Astrocyte (in vitro differentiated cells and primary cell): Measurements from ENCODE around the gene ZC3H18. TPM values are rescaled to one million over a fixed set of nuclear protein-coding genes. Genes with fewer than 3 reads are reported as not detected.
A peak's percentile ranks its signal among the peaks of the same experiment; 100 is the strongest.

ENCODE experiments used
- DNase-seq: peaks from one replicate; pipeline ENCODE4 v3.0.0-alpha.2; 2010; ENCODE audit warnings: low read depth
- FAIRE-seq: peaks from 2 replicates; lab custom pipeline; 2011; peaks lifted over from hg19 to GRCh38; lab: Jason Lieb, UNC
- H2AFZ ChIP-seq: 2 replicates; pipeline ENCODE4 v1.6.0; 2012; ENCODE audit warnings: low read depth, low read length, inconsistent platforms
- H3K27ac ChIP-seq: 2 replicates; pipeline ENCODE4 v1.5.1; 2011; ENCODE audit warnings: low read depth, low read length, inconsistent platforms
- H3K27me3 ChIP-seq: 2 replicates; pipeline ENCODE4 v1.6.0; 2011; ENCODE audit warnings: low read length, inconsistent platforms; ENCODE audit not compliant: insufficient read depth
- H3K36me3 ChIP-seq: 2 replicates; pipeline ENCODE4 v1.5.1; 2011; ENCODE audit warnings: low read length, inconsistent platforms; ENCODE audit not compliant: insufficient read depth
- H3K4me1 ChIP-seq: 2 replicates; pipeline ENCODE4 v1.5.1; 2011; ENCODE audit warnings: low read length, inconsistent platforms; ENCODE audit not compliant: insufficient read depth
- H3K4me2 ChIP-seq: 2 replicates; pipeline ENCODE4 v1.6.0; 2012; ENCODE audit warnings: low read length, inconsistent platforms
- H3K4me3 ChIP-seq: 2 replicates; pipeline ENCODE4 v1.5.1; 2011; ENCODE audit warnings: low read depth, mild to moderate bottlenecking, low read length, inconsistent platforms; ENCODE audit not compliant: insufficient read depth
- H3K79me2 ChIP-seq: 2 replicates; pipeline ENCODE4 v1.6.0; 2012; ENCODE audit warnings: mild to moderate bottlenecking, low read length, inconsistent platforms; ENCODE audit not compliant: insufficient read depth
- H3K9ac ChIP-seq: 2 replicates; pipeline ENCODE4 v1.6.0; 2012; ENCODE audit warnings: mild to moderate bottlenecking, low read length, inconsistent platforms
- H3K9me3 ChIP-seq: 2 replicates; pipeline ENCODE4 v1.5.1; 2012; ENCODE audit warnings: low read depth, mild to moderate bottlenecking, low read length, inconsistent platforms; ENCODE audit not compliant: insufficient read depth
- H4K20me1 ChIP-seq: 2 replicates; pipeline ENCODE4 v1.6.0; 2012; ENCODE audit warnings: low read length, inconsistent platforms; ENCODE audit not compliant: insufficient read depth
- H3K27ac Mint-ChIP-seq: one replicate; pipeline ENCODE4 v1.8.0; 2021; ENCODE audit warnings: mild to moderate bottlenecking, mixed read lengths; ENCODE audit not compliant: unreplicated experiment
- H3K27me3 Mint-ChIP-seq: one replicate; pipeline ENCODE4 v1.8.0; 2021; ENCODE audit warnings: low read depth, mixed read lengths; ENCODE audit not compliant: unreplicated experiment
- H3K36me3 Mint-ChIP-seq: one replicate; pipeline ENCODE4 v1.8.0; 2021; ENCODE audit warnings: low read depth, mixed read lengths; ENCODE audit not compliant: unreplicated experiment
- H3K4me1 Mint-ChIP-seq: one replicate; pipeline ENCODE4 v1.8.0; 2021; ENCODE audit warnings: low read depth, mixed read lengths; ENCODE audit not compliant: unreplicated experiment
- H3K4me3 Mint-ChIP-seq: one replicate; pipeline ENCODE4 v1.8.0; 2021; ENCODE audit warnings: mild to moderate bottlenecking, moderate library complexity, mixed read lengths; ENCODE audit not compliant: unreplicated experiment
- H3K9me3 Mint-ChIP-seq: one replicate; pipeline ENCODE4 v1.8.0; 2021; ENCODE audit warnings: mild to moderate bottlenecking, mixed read lengths; ENCODE audit not compliant: unreplicated experiment
- EZH2 ChIP-seq: IDR thresholded peaks from 2 replicates; pipeline ENCODE4 v1.6.1; 2012; ENCODE audit warnings: mild to moderate bottlenecking, low read length, inconsistent platforms; ENCODE audit not compliant: insufficient read depth
- total RNA-seq: library from RNA; stranded (reverse); gene quantifications from 2 replicates; pipeline ENCODE4 v1.2.1, GENCODE V29; 2021
- TF ChIP-seq, protein P1 (sequence below): IDR thresholded peaks from 2 replicates; pipeline ENCODE4 v1.5.1; 2011; ENCODE audit warnings: low read depth, mild to moderate bottlenecking, inconsistent platforms, low read length, moderate library complexity; ENCODE audit not compliant: insufficient read depth

The ZC3H18 gene
- total RNA-seq, 1 donor from 2014 or later = 32.8 TPM

DNA sequence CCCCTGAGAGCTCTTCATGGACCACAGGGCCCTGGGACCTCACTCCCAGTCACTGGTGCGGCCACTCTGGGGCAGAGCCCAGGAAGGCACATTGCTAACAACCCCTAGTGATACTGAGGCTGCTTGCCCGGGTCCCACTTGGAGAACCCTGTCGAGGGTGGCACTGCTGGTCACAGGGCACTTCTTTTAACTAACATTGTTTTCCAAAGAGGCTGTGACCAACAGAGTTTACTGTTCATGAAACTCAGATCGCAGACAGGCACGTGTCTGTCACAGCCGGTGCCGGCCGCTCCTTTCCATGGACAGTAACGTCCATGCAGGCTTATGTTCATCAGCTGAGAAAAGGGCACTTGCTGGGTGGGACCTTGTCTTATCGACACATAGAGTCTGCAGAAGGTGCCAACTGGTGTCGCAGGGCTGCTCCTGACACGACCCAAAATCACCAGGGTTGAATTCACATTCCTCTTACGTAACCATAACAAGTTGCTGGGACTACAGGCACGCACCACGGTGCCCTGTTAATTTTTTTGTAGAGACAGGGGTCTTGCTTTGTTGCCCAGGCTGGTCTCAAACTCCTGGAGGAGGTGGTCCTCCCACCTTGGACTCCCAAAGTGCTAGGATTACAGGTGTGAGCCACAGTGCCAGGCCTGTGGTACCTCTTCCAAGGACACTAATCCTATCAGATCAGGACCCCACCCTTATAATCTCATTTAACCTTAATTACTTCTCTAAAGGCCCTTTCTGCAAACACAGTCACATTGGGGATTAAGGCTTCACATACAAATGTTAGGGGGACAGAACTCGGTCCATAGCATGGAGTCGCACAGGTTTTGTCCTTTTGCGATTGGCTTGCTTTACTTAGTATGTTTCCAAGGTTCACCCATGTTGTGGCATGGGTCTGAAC is 1.2 kb upstream of the ZC3H18 start:
- no peak for TF ChIP-seq EZH2
- TF ChIP-seq, protein P1, sequence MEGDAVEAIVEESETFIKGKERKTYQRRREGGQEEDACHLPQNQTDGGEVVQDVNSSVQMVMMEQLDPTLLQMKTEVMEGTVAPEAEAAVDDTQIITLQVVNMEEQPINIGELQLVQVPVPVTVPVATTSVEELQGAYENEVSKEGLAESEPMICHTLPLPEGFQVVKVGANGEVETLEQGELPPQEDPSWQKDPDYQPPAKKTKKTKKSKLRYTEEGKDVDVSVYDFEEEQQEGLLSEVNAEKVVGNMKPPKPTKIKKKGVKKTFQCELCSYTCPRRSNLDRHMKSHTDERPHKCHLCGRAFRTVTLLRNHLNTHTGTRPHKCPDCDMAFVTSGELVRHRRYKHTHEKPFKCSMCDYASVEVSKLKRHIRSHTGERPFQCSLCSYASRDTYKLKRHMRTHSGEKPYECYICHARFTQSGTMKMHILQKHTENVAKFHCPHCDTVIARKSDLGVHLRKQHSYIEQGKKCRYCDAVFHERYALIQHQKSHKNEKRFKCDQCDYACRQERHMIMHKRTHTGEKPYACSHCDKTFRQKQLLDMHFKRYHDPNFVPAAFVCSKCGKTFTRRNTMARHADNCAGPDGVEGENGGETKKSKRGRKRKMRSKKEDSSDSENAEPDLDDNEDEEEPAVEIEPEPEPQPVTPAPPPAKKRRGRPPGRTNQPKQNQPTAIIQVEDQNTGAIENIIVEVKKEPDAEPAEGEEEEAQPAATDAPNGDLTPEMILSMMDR = no peak
- H3K9ac ChIP-seq = peak overlapping the region; percentile 86
- Mint-ChIP-seq H3K36me3 (no peaks in the 10 kb centered on the region), H3K9me3 (no peaks in the 10 kb centered on the region), H3K4me1 (peaks cover 14% of the 10 kb centered on the region), H3K4me3 (peak overlapping the region; percentile 90), H3K27ac (no peak overlapping the region), H3K27me3 (no peaks in the 10 kb centered on the region)
- no peaks in the 10 kb centered on the region for H3K9me3 ChIP-seq
- H3K4me3 ChIP-seq = peak overlapping the region; percentile 72
- peak overlapping the region; percentile 70 for H2AFZ ChIP-seq
- peak overlapping the region; percentile 55 for H3K27ac ChIP-seq
- H3K4me1 ChIP-seq = peaks cover 20% of the 10 kb centered on the region
- FAIRE-seq (no peak), DNase-seq (no peak)
- no peaks in the 10 kb centered on the region for H3K27me3 ChIP-seq
- H4K20me1 ChIP-seq = peaks cover 33% of the 10 kb centered on the region
- H3K4me2 ChIP-seq = peak overlapping the region; percentile 93
- H3K36me3 ChIP-seq = peaks cover 5% of the 10 kb centered on the region
- peaks cover 39% of the 10 kb centered on the region for H3K79me2 ChIP-seq

DNA sequence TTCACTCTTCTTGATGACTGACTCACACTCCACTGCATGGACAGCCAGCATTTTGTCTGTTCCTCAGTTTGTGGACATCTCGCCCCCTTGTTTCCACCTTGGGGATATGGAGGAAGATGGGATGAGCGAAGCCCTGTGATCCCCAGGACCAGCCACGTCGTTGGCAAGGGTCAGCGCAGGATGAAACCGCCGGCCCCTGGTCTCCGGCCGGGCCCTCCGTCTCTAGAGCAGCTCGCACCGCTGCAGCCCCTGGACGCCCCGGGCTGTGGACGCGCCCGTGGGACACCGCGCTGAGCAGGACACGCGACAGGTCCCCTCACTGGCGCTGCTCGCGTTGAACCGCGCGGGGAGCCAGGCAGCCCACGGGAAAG is 604 bp upstream of the ZC3H18 start:
- H3K36me3 Mint-ChIP-seq = no peaks in the 10 kb centered on the region
- Histone ChIP-seq H2AFZ (peak overlapping the region; percentile 70), H3K9ac (peak overlapping the region; percentile 86), H3K36me3 (peaks cover 5% of the 10 kb centered on the region), H3K4me3 (peak overlapping the region; percentile 72), H3K27ac (peak overlapping the region; percentile 55), H3K4me2 (peak overlapping the region; percentile 93), H3K4me1 (peaks cover 20% of the 10 kb centered on the region), H4K20me1 (peaks cover 38% of the 10 kb centered on the region), H3K79me2 (peaks cover 45% of the 10 kb centered on the region), H3K9me3 (no peaks in the 10 kb centered on the region), H3K27me3 (no peaks in the 10 kb centered on the region)
- H3K4me3 Mint-ChIP-seq = peak overlapping the region; percentile 90
- peak overlapping the region; percentile 22 for H3K27ac Mint-ChIP-seq
- H3K9me3 Mint-ChIP-seq = no peaks in the 10 kb centered on the region
- H3K27me3 Mint-ChIP-seq = no peaks in the 10 kb centered on the region
- no peak for DNase-seq
- no peak for TF ChIP-seq EZH2
- TF ChIP-seq, protein P1 = no peak
- FAIRE-seq = no peak
- H3K4me1 Mint-ChIP-seq = peaks cover 14% of the 10 kb centered on the region

GRCh38 chr16:88570691-88571092 is 489 bp downstream of the ZC3H18 start:
- Histone ChIP-seq H3K4me2 (peak overlapping the region; percentile 90), H3K79me2 (peaks cover 56% of the 10 kb centered on the region), H3K4me3 (peak overlapping the region; percentile 80), H4K20me1 (peaks cover 43% of the 10 kb centered on the region), H2AFZ (peak overlapping the region; percentile 94), H3K27ac (peak overlapping the region; percentile 84), H3K9me3 (no peaks in the 10 kb centered on the region), H3K36me3 (peaks cover 7% of the 10 kb centered on the region), H3K27me3 (no peaks in the 10 kb centered on the region), H3K9ac (peak overlapping the region; percentile 86), H3K4me1 (peaks cover 20% of the 10 kb centered on the region)
- peak overlapping the region; percentile 81 for H3K27ac Mint-ChIP-seq
- no peak for FAIRE-seq
- H3K27me3 Mint-ChIP-seq = no peaks in the 10 kb centered on the region
- H3K4me1 Mint-ChIP-seq = peaks cover 14% of the 10 kb centered on the region
- H3K4me3 Mint-ChIP-seq = peak overlapping the region; percentile 92
- TF ChIP-seq, protein P1 = no peak
- TF ChIP-seq EZH2 = no peak
- H3K9me3 Mint-ChIP-seq = no peaks in the 10 kb centered on the region
- H3K36me3 Mint-ChIP-seq = no peaks in the 10 kb centered on the region
- no peak for DNase-seq
